Liver (tissue), 9 donors: Measurements from ENCODE around the gene SF3B1. TPM values are rescaled to one million over a fixed set of nuclear protein-coding genes. Genes with fewer than 3 reads are reported as not detected.

Experiments
- DNase-seq: peaks from one replicate; pipeline ENCODE4 v3.0.0-alpha.2; 2017; ENCODE audit warnings: low spot score
- H3K27ac ChIP-seq, 2 donors: one replicate each; pipeline ENCODE4 v1.7.0; 2013; ENCODE audit warnings: inconsistent platforms in 2 of 2, low read length in 2 of 2, control low read depth in 1 of 2, low read depth in 1 of 2, mild to moderate bottlenecking in 1 of 2
- H3K27me3 ChIP-seq, 4 donors: one replicate each; pipeline versions ENCODE4 v1.6.1 to v1.7.0; 2013; ENCODE audit warnings: low read length in 3 of 4, inconsistent platforms in 1 of 4, mild to moderate bottlenecking in 1 of 4, moderate library complexity in 1 of 4; ENCODE audit not compliant: control insufficient read depth in 4 of 4, insufficient read depth in 4 of 4
- H3K36me3 ChIP-seq, 4 donors: one replicate each; pipeline versions ENCODE4 v1.6.1 to v1.7.0; 2013; ENCODE audit warnings: low read length in 3 of 4, mild to moderate bottlenecking in 3 of 4, low read depth in 1 of 4, moderate library complexity in 1 of 4; ENCODE audit not compliant: control insufficient read depth in 4 of 4, insufficient read depth in 3 of 4
- H3K4me1 ChIP-seq, 4 donors: one replicate each; pipeline versions ENCODE4 v1.6.1 to v1.7.0; 2013; ENCODE audit warnings: low read length in 3 of 4, mild to moderate bottlenecking in 3 of 4, moderate library complexity in 1 of 4; ENCODE audit not compliant: control insufficient read depth in 4 of 4, insufficient read depth in 4 of 4
- H3K4me3 ChIP-seq, 3 donors: one replicate each; pipeline versions ENCODE4 v1.6.1 to v1.7.0; 2013; ENCODE audit warnings: low read length in 3 of 3, control low read depth in 1 of 3, low read depth in 1 of 3, mild to moderate bottlenecking in 1 of 3
- H3K9ac ChIP-seq, 2 donors: one replicate each; pipeline ENCODE4 v1.7.0; 2013; ENCODE audit warnings: low read length in 2 of 2, mild to moderate bottlenecking in 2 of 2, moderate library complexity in 2 of 2, control low read depth in 1 of 2, low read depth in 1 of 2
- H3K9me3 ChIP-seq, 4 donors: one replicate each; pipeline versions ENCODE4 v1.6.1 to v1.7.0; 2013; ENCODE audit warnings: low read length in 3 of 4; ENCODE audit not compliant: control insufficient read depth in 4 of 4
- EGR1 ChIP-seq, 2 donors: IDR thresholded peaks; 2 replicates each; pipeline ENCODE4 v1.6.1; 2016 to 2018; ENCODE audit warnings: antibody characterized with exemption in 2 of 2, low read depth in 2 of 2
- FOXA1 ChIP-seq: IDR thresholded peaks from 2 replicates; pipeline ENCODE4 v1.6.1; 2016; ENCODE audit warnings: antibody characterized with exemption
- FOXA2 ChIP-seq: IDR thresholded peaks from 2 replicates; pipeline ENCODE4 v1.6.1; 2016; ENCODE audit warnings: antibody characterized with exemption
- GABPA ChIP-seq, 2 donors: IDR thresholded peaks in 1 of 2; conservative IDR thresholded peaks in 1 of 2; 2 replicates each; pipeline ENCODE4 v1.6.1; 2016; ENCODE audit warnings: antibody characterized with exemption in 2 of 2, mild to moderate bottlenecking in 1 of 2, moderate library complexity in 1 of 2
- HNF4A ChIP-seq, 2 donors: conservative IDR thresholded peaks; 2 replicates each; pipeline ENCODE4 v1.6.1; 2016; ENCODE audit warnings: antibody characterized with exemption in 2 of 2, mild to moderate bottlenecking in 2 of 2
- HNF4G ChIP-seq: IDR thresholded peaks from 2 replicates; pipeline ENCODE4 v1.6.1; 2016; ENCODE audit warnings: antibody characterized with exemption
- JUND ChIP-seq, 2 donors: IDR thresholded peaks; 2 replicates each; pipeline ENCODE4 v1.6.1; 2016; ENCODE audit warnings: antibody characterized with exemption in 2 of 2
- NR2F2 ChIP-seq: IDR thresholded peaks from 2 replicates; pipeline ENCODE4 v1.6.1; 2016; ENCODE audit warnings: antibody characterized with exemption
- RAD21 ChIP-seq, 2 donors: IDR thresholded peaks; 2 replicates each; pipeline ENCODE4 v1.6.1; 2016; ENCODE audit warnings: antibody characterized with exemption in 2 of 2, mild to moderate bottlenecking in 2 of 2
- RXRA ChIP-seq, 2 donors: IDR thresholded peaks; 2 replicates each; pipeline ENCODE4 v1.6.1; 2017 to 2018; ENCODE audit warnings: antibody characterized with exemption in 2 of 2, mild to moderate bottlenecking in 1 of 2
- SP1 ChIP-seq: IDR thresholded peaks from 2 replicates; pipeline ENCODE4 v1.6.1; 2018; ENCODE audit warnings: antibody characterized with exemption, mild to moderate bottlenecking
- TAF1 ChIP-seq: conservative IDR thresholded peaks from 2 replicates; pipeline ENCODE4 v1.6.1; 2016; ENCODE audit warnings: antibody characterized with exemption, mild to moderate bottlenecking
- YY1 ChIP-seq: IDR thresholded peaks from 2 replicates; pipeline ENCODE4 v1.6.1; 2016; ENCODE audit warnings: antibody characterized with exemption, mild to moderate bottlenecking
- WGBS: extraction: QIAGEN DNeasy Blood & Tissue Kit; methylation state at CpG from one replicate; pipeline ENCODE4 v1.1.7; 2013; 5-methylcytosine and 5-hydroxymethylcytosine counted together
- polyA plus RNA-seq, 2 donors: library from polyadenylated mRNA; stranded (reverse) in 1 of 2; unstranded in 1 of 2; fragments of 200-250 nt in 1 of 2; fragments of >200 nt in 1 of 2; fragmentation: Nextera tagmentation in 1 of 2; extraction: Ambion mirVana in 1 of 2; gene quantifications; one replicate each; pipeline versions ENCODE4 v1.2.1 to v1.2.3, GENCODE V29; 2013 to 2015
- total RNA-seq, 2 donors: library from RNA; depleted of rRNA; stranded (reverse); fragments of >200 nt; gene quantifications; one replicate each; pipeline ENCODE4 v1.2.3, GENCODE V29; 2014
- TF ChIP-seq, protein P1 (sequence below): IDR thresholded peaks from 2 replicates; pipeline ENCODE4 v1.6.1; 2016; ENCODE audit warnings: antibody characterized with exemption
- TF ChIP-seq, protein P2 (sequence below): fragments of 150-350 bp; IDR thresholded peaks from 2 replicates; pipeline ENCODE4 v1.5.1; 2017; ENCODE audit warnings: improper control_type of control experiment, low read depth, low read length; ENCODE audit not compliant: missing input control
- TF ChIP-seq, protein P3 (sequence below): IDR thresholded peaks from 2 replicates; pipeline ENCODE4 v1.6.1; 2016; ENCODE audit warnings: antibody characterized with exemption
- donor health status: healthy.
- donor health status: healthy.
- donor health status: healthy.
- donor health status: healthy.
- donor health status: healthy.

SF3B1 gene
- total and polyA plus RNA-seq, 4 donors: 44.1 to 180 (median 139) TPM

DNA sequence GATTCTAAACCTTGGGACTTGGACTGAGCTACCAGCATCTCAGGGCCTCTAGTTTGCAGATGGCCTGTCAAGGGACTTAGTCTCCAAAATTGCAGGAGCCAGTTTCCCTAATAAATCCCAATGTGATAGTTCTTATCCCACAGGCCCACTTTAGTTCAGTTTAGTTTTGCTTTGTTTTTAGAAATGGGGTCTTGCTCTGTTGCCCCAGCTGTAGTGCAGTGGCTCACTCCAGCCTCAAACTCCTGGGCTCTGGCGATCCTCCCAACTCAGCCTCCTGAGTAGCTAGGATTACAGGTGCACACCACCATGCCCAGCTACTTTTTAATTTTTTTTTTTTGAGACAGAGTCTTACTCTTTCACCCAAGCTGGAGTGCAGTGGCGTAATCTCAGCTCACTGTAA, 2.6 kb upstream of the SF3B1 start:
- H3K4me3 ChIP-seq: no peak overlapping the region
- no peak overlapping the region for H3K27ac ChIP-seq
- no peak for DNase-seq
- H3K9ac ChIP-seq: no peak overlapping the region
- TF ChIP-seq YY1: no peak
- no peak for TF ChIP-seq JUND (IDR thresholded peaks at IDR 0.05)
- no peak for TF ChIP-seq GABPA (IDR thresholded peaks at IDR 0.05 in 1 of 2, conservative IDR thresholded peaks at IDR 0.05 in 1 of 2)
- TF ChIP-seq, protein P1, sequence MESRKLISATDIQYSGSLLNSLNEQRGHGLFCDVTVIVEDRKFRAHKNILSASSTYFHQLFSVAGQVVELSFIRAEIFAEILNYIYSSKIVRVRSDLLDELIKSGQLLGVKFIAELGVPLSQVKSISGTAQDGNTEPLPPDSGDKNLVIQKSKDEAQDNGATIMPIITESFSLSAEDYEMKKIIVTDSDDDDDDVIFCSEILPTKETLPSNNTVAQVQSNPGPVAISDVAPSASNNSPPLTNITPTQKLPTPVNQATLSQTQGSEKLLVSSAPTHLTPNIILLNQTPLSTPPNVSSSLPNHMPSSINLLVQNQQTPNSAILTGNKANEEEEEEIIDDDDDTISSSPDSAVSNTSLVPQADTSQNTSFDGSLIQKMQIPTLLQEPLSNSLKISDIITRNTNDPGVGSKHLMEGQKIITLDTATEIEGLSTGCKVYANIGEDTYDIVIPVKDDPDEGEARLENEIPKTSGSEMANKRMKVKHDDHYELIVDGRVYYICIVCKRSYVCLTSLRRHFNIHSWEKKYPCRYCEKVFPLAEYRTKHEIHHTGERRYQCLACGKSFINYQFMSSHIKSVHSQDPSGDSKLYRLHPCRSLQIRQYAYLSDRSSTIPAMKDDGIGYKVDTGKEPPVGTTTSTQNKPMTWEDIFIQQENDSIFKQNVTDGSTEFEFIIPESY: no peak
- TF ChIP-seq, protein P2, sequence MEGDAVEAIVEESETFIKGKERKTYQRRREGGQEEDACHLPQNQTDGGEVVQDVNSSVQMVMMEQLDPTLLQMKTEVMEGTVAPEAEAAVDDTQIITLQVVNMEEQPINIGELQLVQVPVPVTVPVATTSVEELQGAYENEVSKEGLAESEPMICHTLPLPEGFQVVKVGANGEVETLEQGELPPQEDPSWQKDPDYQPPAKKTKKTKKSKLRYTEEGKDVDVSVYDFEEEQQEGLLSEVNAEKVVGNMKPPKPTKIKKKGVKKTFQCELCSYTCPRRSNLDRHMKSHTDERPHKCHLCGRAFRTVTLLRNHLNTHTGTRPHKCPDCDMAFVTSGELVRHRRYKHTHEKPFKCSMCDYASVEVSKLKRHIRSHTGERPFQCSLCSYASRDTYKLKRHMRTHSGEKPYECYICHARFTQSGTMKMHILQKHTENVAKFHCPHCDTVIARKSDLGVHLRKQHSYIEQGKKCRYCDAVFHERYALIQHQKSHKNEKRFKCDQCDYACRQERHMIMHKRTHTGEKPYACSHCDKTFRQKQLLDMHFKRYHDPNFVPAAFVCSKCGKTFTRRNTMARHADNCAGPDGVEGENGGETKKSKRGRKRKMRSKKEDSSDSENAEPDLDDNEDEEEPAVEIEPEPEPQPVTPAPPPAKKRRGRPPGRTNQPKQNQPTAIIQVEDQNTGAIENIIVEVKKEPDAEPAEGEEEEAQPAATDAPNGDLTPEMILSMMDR: no peak
- no peak for TF ChIP-seq RXRA (IDR thresholded peaks at IDR 0.05)
- no peak for TF ChIP-seq NR2F2
- no peak for TF ChIP-seq FOXA1
- no peak for TF ChIP-seq FOXA2
- TF ChIP-seq SP1: no peak
- TF ChIP-seq TAF1: no peak
- TF ChIP-seq, protein P3, sequence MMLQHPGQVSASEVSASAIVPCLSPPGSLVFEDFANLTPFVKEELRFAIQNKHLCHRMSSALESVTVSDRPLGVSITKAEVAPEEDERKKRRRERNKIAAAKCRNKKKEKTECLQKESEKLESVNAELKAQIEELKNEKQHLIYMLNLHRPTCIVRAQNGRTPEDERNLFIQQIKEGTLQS: no peak
- TF ChIP-seq RAD21 (IDR thresholded peaks at IDR 0.05): no peak
- no peak for TF ChIP-seq EGR1 (IDR thresholded peaks at IDR 0.05; ENCODE audit: low read depth in 2 of 2)
- TF ChIP-seq HNF4A (conservative IDR thresholded peaks at IDR 0.05): no peak
- TF ChIP-seq HNF4G: no peak
- peaks cover 5 to 24% (median 14%) of the 10 kb centered on the region in 4 donors for H3K4me1 ChIP-seq
- no peaks in the 10 kb centered on the region for H3K27me3 ChIP-seq
- H3K36me3 ChIP-seq: no peaks in the 10 kb centered on the region
- 98% methylated on average over 2 of the region's 2 CpGs for WGBS
- H3K9me3 ChIP-seq: no peaks in the 10 kb centered on the region

DNA sequence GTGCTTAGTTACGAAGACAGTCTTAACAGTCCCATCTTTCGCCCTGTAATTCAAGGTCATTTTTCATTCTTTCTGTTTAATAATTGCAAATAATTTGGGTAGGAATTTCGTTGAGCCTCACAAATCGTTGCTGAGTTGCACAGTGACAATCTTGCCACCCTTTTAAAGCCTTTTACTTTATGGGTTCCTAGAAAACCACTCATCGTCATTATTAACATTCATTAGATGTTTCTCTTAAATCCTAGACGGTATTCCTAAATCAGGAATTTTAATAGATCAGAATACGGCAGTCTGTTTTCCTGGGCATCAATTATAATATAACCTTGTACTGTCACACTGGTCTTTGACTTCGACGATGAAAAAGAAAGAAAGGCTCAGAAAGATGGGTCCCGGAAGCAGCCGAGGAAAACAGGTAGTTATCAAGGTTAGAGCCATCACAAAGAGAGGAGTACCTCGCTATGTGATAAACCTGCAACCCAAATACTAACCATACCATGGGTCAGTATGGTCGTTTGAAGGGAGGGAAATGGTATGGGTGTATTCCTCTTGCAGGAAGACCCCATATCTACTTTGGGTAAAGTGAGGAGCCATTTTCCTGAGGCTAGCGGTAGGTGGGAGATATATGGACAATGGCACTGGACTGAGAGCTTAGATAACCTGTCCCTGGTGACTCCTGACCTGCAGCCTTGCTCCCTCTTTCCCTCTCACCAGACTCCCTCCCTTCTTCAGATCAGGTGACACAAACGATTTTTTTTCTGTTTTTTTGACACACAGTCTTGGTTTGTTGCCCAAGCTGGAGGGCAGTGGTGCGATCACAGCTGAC, 981 bp upstream of the SF3B1 start:
- DNase-seq: no peak
- Histone ChIP-seq H3K27ac (peak overlapping the region; percentile 97), H3K9me3 (no peaks in the 10 kb centered on the region), H3K4me1 (peaks cover 12 to 34% (median 27%) of the 10 kb centered on the region in 4 donors), H3K36me3 (no peaks in the 10 kb centered on the region), H3K4me3 (peak overlapping the region; percentile 73 to 93 (median 87)), H3K9ac (peak overlapping the region; percentile 99), H3K27me3 (no peaks in the 10 kb centered on the region)
- WGBS: 11% methylated on average over 16 of the region's 16 CpGs
- TF ChIP-seq HNF4A (conservative IDR thresholded peaks at IDR 0.05) (peak in 1 of 2 donors; percentile 30), YY1 (peak; percentile 59)
- TF ChIP-seq, protein P2: no peak
